Retinal pigment epithelial cell (primary cell): ENCODE data around the gene PBX3.
A peak's percentile ranks its signal among the peaks of the same experiment; 100 is the strongest.

ENCODE experiments used
- DNase-seq: peaks from one replicate; pipeline ENCODE4 v3.0.0-alpha.2; 2010; ENCODE audit warnings: low read depth
- H3K4me3 ChIP-seq: 2 replicates; pipeline ENCODE4 v1.5.1; 2011; ENCODE audit warnings: mild to moderate bottlenecking, low read length, control low read depth, moderate library complexity
- TF ChIP-seq, protein P1 (sequence below): conservative IDR thresholded peaks from 2 replicates; pipeline ENCODE4 v1.5.1; 2011; ENCODE audit warnings: low read depth, low read length, control low read depth, inconsistent platforms

PBX3 gene

GRCh38 chr9:125931211-125931610 is 184.0 kb downstream of the PBX3 start:
- H3K4me3 ChIP-seq, result no peak overlapping the region
- TF ChIP-seq, protein P1, sequence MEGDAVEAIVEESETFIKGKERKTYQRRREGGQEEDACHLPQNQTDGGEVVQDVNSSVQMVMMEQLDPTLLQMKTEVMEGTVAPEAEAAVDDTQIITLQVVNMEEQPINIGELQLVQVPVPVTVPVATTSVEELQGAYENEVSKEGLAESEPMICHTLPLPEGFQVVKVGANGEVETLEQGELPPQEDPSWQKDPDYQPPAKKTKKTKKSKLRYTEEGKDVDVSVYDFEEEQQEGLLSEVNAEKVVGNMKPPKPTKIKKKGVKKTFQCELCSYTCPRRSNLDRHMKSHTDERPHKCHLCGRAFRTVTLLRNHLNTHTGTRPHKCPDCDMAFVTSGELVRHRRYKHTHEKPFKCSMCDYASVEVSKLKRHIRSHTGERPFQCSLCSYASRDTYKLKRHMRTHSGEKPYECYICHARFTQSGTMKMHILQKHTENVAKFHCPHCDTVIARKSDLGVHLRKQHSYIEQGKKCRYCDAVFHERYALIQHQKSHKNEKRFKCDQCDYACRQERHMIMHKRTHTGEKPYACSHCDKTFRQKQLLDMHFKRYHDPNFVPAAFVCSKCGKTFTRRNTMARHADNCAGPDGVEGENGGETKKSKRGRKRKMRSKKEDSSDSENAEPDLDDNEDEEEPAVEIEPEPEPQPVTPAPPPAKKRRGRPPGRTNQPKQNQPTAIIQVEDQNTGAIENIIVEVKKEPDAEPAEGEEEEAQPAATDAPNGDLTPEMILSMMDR, result no peak
- DNase-seq, result no peak

- TF ChIP-seq, protein P1, result no peak
- H3K4me3 ChIP-seq, result no peak overlapping the region
- DNase-seq, result peak; percentile 99
Measured at GRCh38 chr9:125932012-125932411, 184.8 kb downstream of the PBX3 start.

DNA sequence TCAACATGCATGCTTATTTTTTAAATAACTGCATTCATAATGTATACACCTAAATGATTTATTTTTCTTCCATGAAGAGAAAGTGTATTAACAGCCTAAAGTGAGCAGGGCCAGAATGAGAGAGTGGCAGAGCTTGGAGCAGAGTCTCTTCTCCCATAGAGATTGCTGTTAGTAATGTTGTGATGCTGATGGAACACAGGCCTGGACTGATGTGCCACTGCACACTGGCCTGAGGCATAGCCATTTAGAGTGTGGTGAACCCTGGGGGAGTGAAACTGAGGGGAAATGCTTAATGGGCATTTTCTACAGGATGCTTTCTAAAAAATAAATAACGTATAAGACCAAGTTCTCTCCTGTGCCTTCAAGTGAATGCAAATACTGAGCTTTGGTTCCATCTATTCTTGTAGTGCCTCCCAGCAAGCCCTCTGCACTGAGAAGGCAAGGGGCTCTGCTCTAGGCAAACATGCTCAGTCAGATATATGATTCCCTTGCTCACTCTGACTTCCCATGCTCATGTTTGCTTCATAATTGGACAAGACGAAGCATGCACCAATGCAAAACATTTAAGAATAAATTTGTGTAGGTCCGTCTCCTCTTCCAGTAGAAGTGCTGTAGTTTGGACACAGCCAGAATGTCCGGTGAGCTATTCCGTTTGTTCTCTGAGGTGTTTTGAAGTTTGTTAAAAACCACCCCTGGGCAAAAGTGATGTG is 185.7 kb downstream of the PBX3 start:
- no peak for DNase-seq
- TF ChIP-seq, protein P1, result no peak
- no peak overlapping the region for H3K4me3 ChIP-seq

DNA sequence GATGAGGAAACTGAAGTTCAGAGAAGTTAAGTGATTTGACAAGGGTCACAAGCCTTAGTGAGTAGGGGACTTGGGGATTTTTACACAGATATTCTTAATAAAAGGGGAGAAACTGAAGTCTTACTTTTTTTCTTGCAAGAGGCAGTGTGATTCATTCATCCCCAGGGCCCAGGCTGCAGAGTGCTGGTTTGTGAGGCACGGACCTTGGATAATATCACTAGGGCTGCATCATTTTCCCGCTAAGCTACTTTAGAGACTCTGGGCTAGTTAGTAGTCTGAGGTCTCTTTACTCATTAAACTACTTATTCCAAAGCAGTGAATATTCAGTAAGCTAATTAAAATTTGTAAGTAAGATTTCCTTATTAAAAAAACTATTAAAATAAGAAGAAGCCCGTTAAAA is 195.0 kb downstream of the PBX3 start:
- TF ChIP-seq, protein P1, result no peak
- no peak overlapping the region for H3K4me3 ChIP-seq
- DNase-seq, result no peak

GRCh38 chr9:125943831-125944230 is 196.7 kb downstream of the PBX3 start:
- H3K4me3 ChIP-seq, result no peak overlapping the region
- no peak for DNase-seq
- TF ChIP-seq, protein P1, result no peak

DNA sequence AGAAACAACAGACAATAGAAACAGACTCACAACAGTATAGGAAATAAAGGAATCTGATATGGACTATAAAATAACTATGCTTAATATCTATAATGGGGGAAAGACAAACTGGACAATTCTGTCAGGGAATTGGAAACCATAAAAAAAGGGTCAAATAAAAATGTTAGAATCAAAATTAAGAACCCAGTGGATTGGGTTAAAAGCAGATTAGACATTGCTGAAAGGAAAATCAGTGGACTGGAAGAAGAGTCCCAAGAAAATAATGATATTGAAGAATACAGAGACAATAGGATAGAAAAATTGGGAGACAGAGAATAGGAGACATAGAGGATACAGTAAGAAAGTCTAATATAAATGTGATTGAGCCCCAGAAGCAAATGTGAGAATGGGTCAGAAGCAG is 199.2 kb downstream of the PBX3 start:
- no peak overlapping the region for H3K4me3 ChIP-seq
- DNase-seq, result no peak
- TF ChIP-seq, protein P1, result no peak

- TF ChIP-seq, protein P1, result no peak
- no peak overlapping the region for H3K4me3 ChIP-seq
- peak; percentile 34 for DNase-seq
Measured at GRCh38 chr9:125948887-125949596, 201.9 kb downstream of the PBX3 start.
